ENCODE results near the gene ZMYND19. TPM values are rescaled to one million over a fixed set of nuclear protein-coding genes. Genes with fewer than 3 reads are reported as not detected.
"Not testable (repeated sequence)": the region's sequence is repeated elsewhere in the genome, so short reads cannot be mapped to it uniquely, and the experiment has no call there.

Gene ZMYND19
- total RNA-seq, 4 donors from 2014 or later = 9.5 to 22.1 (median 11.7) TPM

DNA sequence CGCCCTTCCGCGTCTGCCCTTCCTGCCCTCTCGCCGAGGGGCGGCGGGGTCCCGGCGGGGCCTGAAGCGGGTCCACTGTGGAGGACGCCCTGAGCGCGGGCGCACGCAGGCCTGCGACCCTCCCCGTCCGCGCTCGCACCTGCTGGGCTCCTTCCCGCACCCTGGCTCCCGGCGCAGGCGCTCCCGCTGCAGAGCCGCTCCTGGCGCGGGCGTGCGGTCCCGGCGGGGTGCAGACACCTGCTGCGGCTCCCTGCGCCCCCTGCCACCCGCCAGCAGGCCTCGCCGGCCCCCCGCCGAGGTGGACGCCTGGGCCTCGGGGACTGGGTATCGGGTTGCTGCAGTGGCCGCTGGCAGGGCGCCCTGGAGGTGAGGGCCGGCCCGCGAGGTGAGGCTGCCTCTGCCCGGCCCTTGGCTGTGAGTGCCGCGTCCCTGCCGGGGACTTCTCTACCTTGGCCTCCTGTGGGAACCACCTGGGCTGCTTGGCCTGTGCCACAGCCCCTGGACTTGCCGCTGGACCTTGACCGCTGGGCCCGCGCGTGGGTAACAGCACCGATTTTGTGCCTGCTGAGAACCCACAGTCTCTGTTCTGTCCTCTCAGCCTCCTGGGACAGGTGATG is 15.8 kb upstream of the ZMYND19 start:
- DNase-seq (ENCODE audit: low spot score) = no peak
- TF ChIP-seq, protein P1, sequence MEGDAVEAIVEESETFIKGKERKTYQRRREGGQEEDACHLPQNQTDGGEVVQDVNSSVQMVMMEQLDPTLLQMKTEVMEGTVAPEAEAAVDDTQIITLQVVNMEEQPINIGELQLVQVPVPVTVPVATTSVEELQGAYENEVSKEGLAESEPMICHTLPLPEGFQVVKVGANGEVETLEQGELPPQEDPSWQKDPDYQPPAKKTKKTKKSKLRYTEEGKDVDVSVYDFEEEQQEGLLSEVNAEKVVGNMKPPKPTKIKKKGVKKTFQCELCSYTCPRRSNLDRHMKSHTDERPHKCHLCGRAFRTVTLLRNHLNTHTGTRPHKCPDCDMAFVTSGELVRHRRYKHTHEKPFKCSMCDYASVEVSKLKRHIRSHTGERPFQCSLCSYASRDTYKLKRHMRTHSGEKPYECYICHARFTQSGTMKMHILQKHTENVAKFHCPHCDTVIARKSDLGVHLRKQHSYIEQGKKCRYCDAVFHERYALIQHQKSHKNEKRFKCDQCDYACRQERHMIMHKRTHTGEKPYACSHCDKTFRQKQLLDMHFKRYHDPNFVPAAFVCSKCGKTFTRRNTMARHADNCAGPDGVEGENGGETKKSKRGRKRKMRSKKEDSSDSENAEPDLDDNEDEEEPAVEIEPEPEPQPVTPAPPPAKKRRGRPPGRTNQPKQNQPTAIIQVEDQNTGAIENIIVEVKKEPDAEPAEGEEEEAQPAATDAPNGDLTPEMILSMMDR (IDR thresholded peaks at IDR 0.05) = no peak
- ATAC-seq (ENCODE audit: low FRiP score) = peak; percentile 4

DNA sequence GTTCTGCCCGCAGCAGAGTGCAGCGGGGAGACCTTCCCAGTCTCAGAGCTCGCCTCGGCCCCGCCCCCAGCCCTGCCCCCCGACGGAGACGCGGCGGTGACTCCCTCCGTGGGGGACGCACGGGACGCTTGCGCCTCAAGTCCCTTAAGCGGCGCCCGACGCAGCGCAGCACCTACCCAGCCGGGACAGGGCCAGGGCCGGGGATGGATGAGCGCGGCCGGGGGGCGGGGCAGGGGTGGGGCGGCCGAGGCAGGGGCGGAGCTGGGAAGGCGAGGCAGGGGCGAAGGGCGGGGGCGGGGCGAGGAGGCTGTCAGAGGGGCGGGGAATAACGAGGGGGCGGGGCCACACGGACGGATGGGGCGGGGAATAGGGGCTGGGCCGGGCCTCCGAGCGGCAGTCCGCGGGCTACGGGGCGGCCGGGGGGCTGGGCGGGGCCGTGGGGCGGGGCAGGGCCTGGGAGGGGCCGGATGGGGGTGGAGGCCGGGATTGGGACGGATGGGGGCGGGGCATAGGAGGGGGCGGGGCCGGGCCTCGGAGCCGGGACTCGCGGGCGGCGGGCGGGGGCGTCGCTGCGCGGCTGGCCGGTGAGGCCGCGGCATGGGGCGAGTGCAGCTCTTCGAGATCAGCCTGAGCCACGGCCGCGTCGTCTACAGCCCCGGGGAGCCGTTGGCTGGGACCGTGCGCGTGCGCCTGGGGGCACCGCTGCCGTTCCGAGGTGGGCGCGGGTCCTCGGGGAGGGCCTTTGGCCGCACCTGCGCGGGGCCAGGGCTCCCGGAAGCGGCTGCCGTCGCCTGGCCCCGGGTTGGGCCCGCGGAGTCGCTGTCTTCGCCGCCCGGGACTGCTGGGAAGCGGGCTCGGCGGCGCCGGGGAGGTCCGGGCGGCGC is 15.1 kb upstream of the ZMYND19 start, which contains the start of gene ARRDC1:
Gene ARRDC1, plus strand, starts transcription at position 566 of the 884 bp plus-strand sequence. Its CDS starts 32 bp downstream, at position 598.
- TF ChIP-seq, protein P1 (IDR thresholded peaks at IDR 0.05) = no peak
- DNase-seq (ENCODE audit: low spot score) (peak; percentile 72), ATAC-seq (ENCODE audit: low FRiP score) (peak; percentile 85)

DNA sequence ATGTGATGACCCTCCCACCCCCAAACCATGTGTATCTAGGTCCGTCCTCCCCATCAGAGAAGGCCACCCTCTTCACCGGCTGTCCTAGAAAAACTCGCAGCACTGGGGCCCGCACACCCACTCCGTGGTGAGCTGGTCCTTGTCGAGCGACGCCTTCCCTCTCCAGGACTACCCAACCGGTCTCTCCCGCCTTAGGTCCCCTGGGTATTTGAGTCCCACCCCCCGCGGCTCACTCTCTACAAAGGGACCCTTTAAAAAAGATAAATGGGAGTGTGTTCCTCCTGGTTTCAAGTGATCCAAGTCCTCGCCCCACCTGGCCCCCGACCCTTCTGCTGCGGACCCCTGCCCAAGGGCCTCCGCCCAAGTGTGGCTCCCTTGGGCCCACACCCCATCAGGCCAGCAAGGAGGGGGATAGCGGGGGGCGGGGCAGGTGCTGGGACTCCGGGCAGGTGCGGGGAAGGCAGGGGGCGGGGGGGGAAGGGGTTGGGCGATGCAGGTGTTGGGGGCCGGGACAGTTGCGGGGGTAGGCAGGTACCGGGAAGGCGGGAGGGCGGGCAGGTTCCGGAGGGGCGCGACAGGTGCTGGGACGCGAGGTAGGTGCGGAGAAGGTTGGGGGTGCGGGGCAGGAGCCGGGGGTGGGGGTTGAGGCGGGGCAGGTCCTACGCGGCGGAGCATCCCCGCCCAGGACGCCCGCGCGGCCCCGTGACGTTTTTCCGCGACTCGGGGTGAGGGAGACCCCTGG is 14.2 kb upstream of the ZMYND19 start:
- no peak for ATAC-seq (ENCODE audit: low FRiP score)

DNA sequence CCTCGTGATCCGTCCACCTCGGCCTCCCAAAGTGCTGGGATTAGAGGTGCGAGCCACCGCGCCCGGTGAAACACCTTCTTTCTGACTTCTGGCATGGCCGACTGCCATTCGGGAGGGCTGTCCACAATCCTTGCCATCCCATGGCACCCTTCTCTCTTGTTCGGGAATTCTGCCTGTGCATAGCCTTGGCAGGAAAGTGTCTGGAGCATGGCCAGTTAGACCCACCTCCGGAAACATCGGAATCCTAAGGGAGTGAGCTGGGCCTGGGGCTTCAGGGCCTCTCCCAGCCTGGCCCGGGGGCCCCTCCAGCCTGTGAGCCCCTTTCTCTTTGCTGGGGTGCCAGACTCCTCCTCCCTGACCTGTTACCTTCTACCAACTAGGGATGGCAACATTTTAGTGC is 13.6 kb upstream of the ZMYND19 start:
- DNase-seq (ENCODE audit: low spot score) = no peak

More for the DNA sequence above, 14.2 kb upstream of the ZMYND19 start:
- TF ChIP-seq, protein P1 (IDR thresholded peaks at IDR 0.05) = no peak
- DNase-seq (ENCODE audit: low spot score) = no peak

DNA sequence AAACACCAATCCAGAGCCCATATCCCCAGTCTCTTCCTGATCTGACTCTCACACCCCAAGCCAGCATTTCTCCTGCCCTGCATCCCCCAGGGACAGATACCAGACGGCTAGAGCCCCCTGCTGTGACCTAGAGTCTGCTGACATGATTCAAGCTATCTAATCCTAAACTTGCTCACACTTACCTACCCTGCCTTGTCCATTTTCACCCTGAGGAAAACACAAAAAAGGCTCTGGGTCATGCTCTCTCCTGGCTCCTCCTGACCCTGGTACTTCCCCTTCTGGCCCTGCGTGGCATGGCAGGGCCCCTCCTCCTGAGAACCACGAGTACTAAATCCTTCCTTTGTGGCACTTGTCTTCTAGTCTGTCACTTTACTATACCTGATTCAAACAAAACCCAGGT is 12.3 kb upstream of the ZMYND19 start:
- TF ChIP-seq, protein P1 (IDR thresholded peaks at IDR 0.05) = no peak
- no peak for DNase-seq (ENCODE audit: low spot score)
- no peak for ATAC-seq (ENCODE audit: low FRiP score)

More for the DNA sequence above, 13.6 kb upstream of the ZMYND19 start:
- ATAC-seq (ENCODE audit: low FRiP score) = no peak
- TF ChIP-seq, protein P1 (IDR thresholded peaks at IDR 0.05) = no peak

DNA sequence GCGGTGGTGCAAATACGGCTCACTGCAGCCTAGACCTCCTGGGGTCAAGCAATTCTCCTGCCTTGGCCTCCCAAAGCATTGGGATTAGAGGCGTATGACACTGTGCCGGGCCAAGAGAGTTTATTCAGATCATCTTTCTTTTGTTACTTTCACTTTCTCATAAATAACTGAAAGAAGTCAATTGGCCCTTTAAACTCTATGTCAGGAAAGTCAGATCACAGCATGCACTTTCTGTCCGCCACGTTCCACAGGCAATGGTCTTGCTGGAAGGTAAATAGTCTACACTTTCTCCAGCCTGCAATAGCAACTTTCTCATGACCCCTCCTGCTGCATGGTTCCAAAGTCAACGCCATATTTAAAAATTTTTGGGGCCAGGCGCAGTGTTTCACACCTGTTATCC is 8.6 kb upstream of the ZMYND19 start:
- no peak for ATAC-seq (ENCODE audit: low FRiP score)
- TF ChIP-seq, protein P1 (IDR thresholded peaks at IDR 0.05) = no peak
- no peak for DNase-seq (ENCODE audit: low spot score)

DNA sequence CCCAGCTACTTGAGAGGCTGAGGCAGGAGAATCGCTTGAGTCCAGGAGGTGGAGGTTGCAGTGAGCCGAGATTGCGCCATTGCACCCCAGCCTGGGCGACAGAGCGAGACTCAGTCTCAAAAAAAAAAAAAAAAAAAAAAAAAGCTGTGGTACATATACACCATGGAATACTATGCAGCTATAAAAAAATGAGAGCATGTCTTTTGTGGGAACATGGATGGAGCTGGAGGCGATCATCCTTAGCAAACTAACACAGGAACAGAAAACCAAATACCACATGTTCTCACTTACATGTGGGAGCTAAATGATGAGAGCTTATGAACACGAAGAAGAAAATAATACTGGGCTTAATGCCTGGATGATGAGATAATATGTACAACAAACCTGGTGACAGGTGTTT is 6.3 kb upstream of the ZMYND19 start:
- DNase-seq (ENCODE audit: low spot score); ATAC-seq (ENCODE audit: low FRiP score): not testable (repeated sequence)

All from omental fat pad (tissue), 4 donors.